ENCODE data around the gene NR1D1.
A peak's percentile ranks its signal among the peaks of the same experiment; 100 is the strongest.
"Not testable (repeated sequence)": the region's sequence is repeated elsewhere in the genome, so short reads cannot be mapped to it uniquely, and the experiment has no call there.

Gene NR1D1

GRCh38 chr17:40100419-40100668 is at the start of gene NR1D1:
NR1D1 (minus strand) TSS chr17:40100589; CDS start chr17:40100094, 495 bp downstream.
- DNase-seq (ENCODE audit: low spot score), result no peak

GRCh38 chr17:40148527-40148926 is 48.1 kb upstream of the NR1D1 start:
- DNase-seq (ENCODE audit: low spot score), result no peak

- no peak for DNase-seq (ENCODE audit: low spot score)
These were observed 45.1 kb upstream of the NR1D1 start for GRCh38 chr17:40145476-40145875.

- DNase-seq (ENCODE audit: low spot score), result not testable (repeated sequence)
These were observed 42.8 kb upstream of the NR1D1 start for GRCh38 chr17:40143166-40143565.

- no peak for DNase-seq (ENCODE audit: low spot score)
These were observed 39.2 kb upstream of the NR1D1 start for GRCh38 chr17:40139566-40140058.

GRCh38 chr17:40135817-40136216 is 35.4 kb upstream of the NR1D1 start:
- DNase-seq (ENCODE audit: low spot score), result no peak

GRCh38 chr17:40134184-40134583 is 33.8 kb upstream of the NR1D1 start:
- no peak for DNase-seq (ENCODE audit: low spot score)

GRCh38 chr17:40130352-40131042 is 30.1 kb upstream of the NR1D1 start:
- DNase-seq (ENCODE audit: low spot score), result no peak

GRCh38 chr17:40129498-40129897 is 29.1 kb upstream of the NR1D1 start:
- no peak for DNase-seq (ENCODE audit: low spot score)

GRCh38 chr17:40124279-40125141 is 24.1 kb upstream of the NR1D1 start:
- no peak for DNase-seq (ENCODE audit: low spot score)

- DNase-seq (ENCODE audit: low spot score), result no peak
These were observed 23.4 kb upstream of the NR1D1 start for GRCh38 chr17:40123811-40124114.

- DNase-seq (ENCODE audit: low spot score), result no peak
These were observed 22.8 kb upstream of the NR1D1 start for GRCh38 chr17:40122999-40123810.

GRCh38 chr17:40122136-40122998 is 22.0 kb upstream of the NR1D1 start:
- no peak for DNase-seq (ENCODE audit: low spot score)

- peak; percentile 86 for DNase-seq (ENCODE audit: low spot score)
These were observed 21.1 kb upstream of the NR1D1 start, which contains the start of gene MSL1 for GRCh38 chr17:40121181-40122135. MSL1 (plus strand) TSS chr17:40121971; CDS start chr17:40122613, 642 bp downstream.

GRCh38 chr17:40115101-40115436 is 14.7 kb upstream of the NR1D1 start:
- DNase-seq (ENCODE audit: low spot score), result no peak

- DNase-seq (ENCODE audit: low spot score), result no peak
These were observed 13.5 kb upstream of the NR1D1 start for GRCh38 chr17:40113907-40114245.

GRCh38 chr17:40113110-40113906 is 12.9 kb upstream of the NR1D1 start:
- peak; percentile 95 for DNase-seq (ENCODE audit: low spot score)

GRCh38 chr17:40112718-40113109 is 12.3 kb upstream of the NR1D1 start:
- no peak for DNase-seq (ENCODE audit: low spot score)

- DNase-seq (ENCODE audit: low spot score), result no peak
These were observed 11.9 kb upstream of the NR1D1 start for GRCh38 chr17:40112191-40112711.

All from HuH-7 (cell line).